ENCODE results near the gene UGT2B7.

Gene UGT2B7

DNA sequence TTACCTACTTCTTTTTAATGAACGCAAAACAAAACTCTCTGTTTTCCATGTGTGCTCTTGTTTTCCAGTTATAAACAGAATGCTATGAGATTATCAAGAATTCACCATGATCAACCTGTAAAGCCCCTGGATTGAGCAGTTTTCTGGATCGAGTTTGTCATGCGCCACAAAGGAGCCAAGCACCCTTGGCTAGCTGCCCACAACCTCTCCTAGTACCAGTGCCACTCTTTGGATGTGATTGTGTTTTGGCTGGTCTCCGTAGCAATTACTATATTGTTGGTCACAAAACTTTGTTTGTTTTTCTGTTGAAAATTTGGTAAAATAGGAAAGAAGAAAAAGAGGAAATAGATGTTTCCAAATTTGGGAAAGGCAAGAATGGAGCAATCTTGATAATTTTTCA is 51.1 kb downstream of the UGT2B7 start:
- in situ Hi-C loops (cut with HindIII; ENCODE audit: low sequenced_read_pairs), result no loop called here

DNA sequence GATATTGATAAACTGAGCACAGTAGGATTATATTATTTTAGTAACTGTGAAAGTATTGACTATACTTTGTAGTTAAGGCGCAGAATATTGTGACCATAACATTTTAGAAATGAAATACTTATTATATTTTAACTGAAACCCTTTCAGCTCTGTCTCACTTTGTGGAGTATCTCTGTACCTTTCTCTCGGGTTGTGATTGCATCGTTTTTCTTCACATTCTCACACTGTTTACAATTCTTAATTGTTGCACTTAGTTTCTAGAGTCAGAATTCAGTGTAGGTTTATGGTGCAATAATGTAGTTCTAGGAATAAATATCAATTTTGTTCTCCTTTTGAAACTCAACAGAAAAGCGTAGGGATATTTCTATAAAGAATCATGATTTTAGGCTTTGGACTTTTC is 57.7 kb downstream of the UGT2B7 start:
- in situ Hi-C loops (cut with HindIII; ENCODE audit: low sequenced_read_pairs), result loop anchor here (5.0 to 25.0 kb wide), 2 partner anchors 182 to 667 kb away; no protein-coding TSS in a partner anchor

DNA sequence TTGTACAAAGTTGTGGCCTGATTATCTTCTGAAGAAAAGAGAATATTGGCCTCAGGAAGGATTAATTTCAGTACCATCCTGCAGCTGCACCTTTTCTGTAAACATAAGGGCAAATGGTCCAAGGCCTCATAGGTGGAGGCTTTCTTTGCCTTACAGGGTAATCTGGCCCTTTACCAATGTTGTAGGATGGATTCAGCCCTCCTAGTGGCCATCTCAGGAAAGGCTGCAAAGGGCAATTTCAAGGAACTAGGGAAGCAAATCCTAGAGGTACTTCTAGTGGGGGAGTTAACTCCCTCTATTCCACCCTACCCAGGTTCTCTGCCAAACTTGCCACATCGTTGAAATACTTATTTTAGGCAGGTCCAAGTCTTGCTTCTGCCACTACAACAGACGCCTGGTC is 60.6 kb downstream of the UGT2B7 start:
- in situ Hi-C loops (cut with HindIII; ENCODE audit: low sequenced_read_pairs), result loop anchor here (25.0 kb wide), 1 partner anchor 670 kb away; no protein-coding TSS in a partner anchor

All from endothelial cell of hepatic sinusoid (primary cell).